GM21528 (cell line): ENCODE results near the gene MYRFL.
A peak's percentile ranks its signal among the peaks of the same experiment; 100 is the strongest.

ENCODE experiments used
- ATAC-seq: cut with Tn5 transposase; IDR thresholded peaks from one replicate; pipeline ENCODE4 v1.9.1; 2021; ENCODE audit warnings: mild to moderate bottlenecking, moderate library complexity; ENCODE audit not compliant: unreplicated experiment, low FRiP score

MYRFL gene

DNA sequence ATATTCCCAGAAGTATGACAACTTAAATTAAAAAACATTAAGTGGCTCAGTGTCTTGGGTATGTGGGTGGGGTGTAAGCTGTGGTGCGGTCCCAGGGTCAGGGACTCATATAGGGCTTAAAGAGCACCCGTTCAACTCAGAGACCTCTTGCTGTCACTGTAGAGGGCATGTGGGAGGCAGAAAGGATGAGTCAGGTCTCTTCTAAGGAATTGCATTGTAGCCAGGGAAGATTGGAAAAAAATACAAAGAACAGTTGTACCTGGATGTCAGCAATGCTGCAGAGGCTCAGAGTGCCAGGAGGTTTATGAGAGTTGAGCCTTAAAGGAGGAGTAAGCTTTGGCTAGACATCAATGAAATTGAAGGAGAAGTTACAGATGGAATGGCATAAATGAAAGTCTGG is 104.1 kb downstream of the MYRFL start:
- ATAC-seq: no peak

DNA sequence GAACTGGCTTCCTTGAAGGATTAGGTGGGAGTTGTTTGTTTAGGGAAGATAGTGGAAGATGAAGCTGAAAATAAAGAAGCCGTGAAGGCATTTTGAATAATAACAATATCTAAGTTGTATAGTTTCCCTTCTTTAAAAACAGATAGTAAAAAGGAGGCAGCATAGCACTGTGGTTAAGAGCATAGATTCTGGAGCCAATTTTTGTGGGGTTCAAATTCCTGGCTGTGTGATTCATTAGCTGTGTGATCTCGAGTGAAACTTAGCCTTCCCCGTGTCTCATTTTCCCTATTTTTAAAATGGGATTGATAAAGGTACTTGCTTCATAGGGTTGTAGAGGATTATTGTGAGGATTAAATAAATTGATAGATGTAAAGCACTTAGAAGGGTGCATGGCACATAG is 104.5 kb downstream of the MYRFL start:
- no peak for ATAC-seq

DNA sequence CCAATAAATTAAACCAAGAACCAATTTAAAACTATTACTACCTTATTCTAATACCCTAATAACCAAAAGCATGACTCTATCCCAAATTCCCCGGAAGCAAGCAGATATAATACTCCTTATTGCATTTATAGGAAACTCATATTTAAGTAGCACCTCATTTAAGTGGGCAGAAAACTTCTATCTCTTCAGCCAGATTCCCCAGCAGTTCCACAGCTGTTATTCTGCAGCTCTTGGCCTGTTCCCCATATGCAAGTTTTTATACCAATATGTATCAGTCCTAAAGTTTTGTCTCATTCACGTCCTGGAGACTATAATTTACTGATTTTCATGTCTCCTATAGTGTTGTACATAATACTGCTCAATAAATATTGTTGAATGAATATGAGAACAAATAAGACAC is 106.5 kb downstream of the MYRFL start:
- no peak for ATAC-seq

DNA sequence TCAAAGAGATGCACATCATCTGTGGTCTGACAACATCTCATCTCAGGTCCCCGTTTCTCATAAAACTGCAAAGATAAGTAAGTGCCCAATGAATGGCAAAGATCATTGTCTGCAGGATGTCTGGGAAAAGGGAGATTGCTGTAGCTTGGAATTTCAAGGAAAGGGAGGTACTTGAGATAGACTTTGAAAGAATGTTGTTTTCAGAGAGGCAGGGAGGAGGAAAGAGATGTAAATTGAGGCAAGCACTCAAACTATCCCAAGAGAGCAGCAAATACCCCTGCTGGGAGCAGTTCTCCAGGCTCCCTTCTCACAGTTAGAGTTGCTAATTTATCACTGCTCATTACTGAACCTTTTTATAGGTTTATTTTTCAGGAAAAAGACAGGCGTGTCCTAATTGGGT is 107.1 kb downstream of the MYRFL start:
- ATAC-seq: no peak

DNA sequence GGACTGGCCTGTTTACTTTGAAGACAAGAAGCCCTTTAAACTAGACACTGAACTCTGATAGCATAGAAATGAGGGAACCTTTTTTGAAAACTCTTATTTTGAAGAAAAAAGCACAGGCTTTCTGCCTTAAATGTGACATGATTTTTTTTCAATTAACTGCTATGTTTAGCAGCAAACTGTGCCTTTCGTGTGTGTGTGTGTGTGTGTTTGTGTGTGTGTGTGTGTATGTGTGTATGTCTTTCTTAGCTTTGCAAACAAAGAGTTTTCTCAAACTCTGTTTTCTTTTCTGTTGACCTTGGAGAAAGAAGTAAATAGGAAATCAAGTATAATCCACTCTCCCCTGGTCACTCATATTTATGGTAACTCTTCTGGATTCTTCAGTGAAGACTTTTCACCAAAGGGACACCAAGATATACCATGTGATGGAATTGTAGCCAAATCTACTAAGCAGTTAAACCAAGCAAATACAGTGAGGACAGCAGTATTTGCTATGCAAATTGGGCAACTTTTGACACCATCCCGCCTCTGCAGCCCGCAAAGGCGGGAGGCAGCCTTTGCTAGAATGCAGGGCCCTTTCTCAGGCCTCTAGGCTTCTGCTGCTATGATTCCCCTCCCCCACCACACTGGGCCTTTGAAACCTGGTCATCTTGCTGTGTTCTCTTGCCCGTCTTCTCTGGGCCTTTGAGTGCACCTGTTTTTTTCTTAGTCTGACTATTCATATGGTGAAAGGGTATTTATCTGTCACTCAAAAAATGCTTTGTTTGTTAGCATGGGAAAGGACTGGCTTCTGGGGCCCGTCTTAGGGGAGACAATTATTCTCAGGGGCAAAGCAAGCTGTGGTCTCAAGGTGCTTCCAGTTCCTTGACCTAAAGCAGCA is 107.9 kb downstream of the MYRFL start:
- peak; percentile 57 for ATAC-seq

DNA sequence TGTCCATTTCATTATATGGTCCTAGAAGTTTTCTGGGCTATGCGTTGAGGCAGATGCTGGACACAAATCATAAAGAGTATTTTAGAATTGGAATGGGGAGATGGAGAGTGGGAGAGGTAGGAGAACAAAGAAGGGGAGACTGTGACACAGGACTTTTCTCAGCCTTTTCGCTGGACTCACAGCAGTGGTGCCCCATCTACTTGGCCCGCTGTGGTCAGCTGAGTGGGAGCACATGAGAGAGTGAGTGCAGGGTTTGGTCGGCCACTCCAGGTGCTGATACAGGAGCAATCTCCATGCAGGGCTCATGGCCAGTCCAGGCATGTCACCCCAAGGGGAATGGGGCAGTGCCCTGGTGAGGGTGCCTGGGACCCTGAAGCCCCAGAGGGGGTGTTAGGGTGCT is 109.0 kb downstream of the MYRFL start:
- ATAC-seq: no peak

DNA sequence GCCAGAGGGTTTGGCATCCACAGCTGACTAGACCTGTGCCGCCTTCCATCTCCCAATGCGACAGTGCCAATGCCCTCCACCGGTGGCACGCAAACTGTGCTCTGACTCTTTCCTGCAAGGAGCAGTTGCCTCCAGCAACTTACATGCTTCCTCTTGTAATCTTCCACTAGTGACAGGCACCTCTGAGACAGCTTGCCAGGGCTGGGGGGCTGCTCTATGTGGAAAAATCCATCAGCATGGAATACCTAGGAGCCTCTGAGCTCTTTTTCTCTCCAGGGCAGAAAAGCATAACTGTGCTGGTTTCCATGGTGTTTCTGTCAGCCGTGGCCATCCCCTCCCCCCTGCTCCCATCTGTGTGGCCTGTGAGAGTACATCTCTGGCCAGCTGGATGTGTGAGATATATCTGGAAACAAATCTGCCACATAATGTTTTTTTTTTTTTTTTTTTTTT is 110.6 kb downstream of the MYRFL start:
- no peak for ATAC-seq

DNA sequence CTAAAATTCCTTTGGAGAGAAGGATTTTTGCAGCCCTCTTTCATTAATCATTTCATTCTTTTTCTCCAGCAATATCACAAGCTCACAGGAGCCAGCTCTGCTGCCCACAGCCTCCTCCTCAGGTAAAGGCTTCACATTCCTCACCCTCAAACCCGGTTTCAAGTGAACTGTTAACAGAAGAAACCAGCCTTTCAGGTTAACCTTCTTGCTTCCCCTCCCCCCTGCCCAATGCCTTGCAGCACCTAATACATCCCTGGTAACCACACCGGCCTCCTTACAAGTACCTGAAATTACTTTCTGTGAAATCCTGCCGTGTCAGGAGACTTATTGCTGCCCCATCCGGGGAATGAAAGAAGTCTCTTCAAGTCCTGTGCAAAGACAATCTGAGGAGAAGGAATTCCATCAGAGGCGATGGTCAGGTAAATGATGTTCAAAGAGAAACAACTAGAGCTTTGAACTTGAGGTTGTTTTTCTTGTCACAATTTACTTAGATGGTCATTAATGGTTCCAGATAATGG is 111.2 kb downstream of the MYRFL start:
- no peak for ATAC-seq

DNA sequence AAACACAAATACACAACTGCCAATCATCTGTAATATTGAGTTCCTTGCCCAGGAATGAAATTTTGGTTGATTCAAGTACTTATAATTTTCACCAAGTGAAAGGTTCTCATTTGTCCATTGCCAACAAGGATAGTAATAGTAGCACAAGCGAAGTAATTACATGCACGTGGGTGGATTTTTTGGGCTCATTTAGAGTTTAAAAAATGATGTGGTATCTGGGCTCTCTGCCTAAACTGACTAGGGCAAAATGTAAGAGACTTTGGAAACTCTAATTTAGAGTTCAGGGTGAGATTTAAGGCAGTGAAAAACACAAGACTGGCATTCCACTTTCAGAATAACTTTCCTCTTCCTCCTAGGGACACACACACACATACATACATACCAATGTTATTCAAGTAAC is 111.7 kb downstream of the MYRFL start:
- ATAC-seq: no peak

DNA sequence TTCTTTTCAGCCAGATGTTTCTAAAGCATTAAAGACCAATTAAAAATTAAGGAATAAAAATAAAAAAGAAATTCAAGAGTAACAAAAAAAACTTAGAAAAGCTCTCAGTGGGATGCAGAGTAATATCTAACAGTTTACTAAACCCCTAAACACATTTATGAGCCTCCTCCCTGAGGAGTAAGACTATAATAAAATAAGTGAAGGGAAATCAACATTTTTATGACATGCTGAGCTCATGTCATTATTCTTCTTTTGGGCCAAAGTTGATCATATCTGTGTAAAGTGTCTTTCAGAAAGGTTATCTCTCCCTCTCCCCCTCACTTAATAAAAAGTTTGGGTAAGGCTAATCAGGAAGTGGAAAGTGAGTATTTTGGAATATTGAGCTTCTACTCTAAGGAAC is 122.1 kb downstream of the MYRFL start:
- no peak for ATAC-seq

DNA sequence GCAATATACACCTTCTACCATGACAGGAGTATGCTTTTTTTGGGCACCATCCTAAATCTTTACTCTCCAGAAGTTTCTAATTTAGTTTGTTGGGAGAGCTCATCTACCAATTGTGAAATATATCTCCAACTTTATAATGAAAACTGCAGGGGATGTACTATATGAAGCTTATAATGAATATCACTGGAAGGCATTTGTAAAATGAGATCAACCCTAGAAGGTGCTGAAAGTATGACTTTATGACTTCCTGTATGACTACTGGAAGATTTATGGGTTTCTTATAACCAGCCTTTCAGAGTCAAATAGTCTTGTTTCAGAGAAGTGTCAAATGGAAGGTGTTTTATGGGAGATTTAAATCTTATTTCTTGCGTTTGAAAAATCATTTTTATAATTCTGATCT is 122.9 kb downstream of the MYRFL start:
- no peak for ATAC-seq

DNA sequence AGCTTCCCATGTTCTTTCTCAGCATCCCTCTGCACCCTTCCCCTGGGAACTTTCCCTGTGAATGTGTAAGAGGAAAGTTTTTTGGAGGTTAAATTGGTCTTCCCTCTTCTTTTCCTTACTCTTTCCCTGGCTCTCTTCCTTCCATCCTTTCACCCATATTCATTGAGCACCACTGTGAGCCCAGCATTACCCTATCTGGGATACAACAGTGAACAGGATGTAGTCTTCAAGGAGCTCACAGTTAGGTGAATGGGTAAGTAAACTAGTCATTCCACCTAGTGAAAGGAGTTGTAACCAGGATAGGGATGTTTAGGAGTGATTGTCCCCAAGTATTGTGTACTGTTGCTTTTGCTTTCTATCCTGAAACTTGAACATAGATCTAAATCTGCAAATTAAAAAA is 123.8 kb downstream of the MYRFL start:
- ATAC-seq: no peak

DNA sequence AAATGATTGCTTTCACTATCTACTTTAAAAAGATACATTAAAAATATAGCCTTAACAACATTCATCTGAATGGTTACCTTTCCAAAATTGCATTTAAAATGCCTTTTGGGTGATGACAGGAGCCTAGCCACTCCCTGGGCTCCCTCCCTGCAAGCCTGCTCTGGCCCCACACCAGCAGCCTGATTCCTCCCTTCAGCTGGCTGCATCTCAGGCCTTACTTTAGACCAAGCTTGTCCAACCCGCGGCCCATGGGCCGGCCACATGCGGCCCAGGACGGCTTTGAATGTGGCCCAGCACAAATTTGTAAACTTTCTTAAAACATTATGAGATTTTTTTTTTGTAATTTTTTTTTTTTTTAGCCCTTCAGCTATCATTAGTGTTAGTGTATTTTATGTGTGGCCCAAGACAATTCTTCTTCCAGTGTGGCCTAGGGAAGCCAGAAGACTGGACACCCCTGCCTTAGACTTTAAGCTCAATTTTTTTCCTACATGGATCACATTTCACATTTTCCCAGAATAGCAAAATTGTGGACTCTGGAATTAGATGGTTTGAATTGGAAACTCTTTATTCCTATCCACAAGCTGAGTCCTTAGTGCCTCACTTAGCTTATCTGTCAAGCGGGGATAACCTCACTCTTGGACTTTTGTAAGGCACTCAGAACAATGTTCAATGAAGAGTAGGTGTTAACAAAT is 124.4 kb downstream of the MYRFL start:
- ATAC-seq: no peak

DNA sequence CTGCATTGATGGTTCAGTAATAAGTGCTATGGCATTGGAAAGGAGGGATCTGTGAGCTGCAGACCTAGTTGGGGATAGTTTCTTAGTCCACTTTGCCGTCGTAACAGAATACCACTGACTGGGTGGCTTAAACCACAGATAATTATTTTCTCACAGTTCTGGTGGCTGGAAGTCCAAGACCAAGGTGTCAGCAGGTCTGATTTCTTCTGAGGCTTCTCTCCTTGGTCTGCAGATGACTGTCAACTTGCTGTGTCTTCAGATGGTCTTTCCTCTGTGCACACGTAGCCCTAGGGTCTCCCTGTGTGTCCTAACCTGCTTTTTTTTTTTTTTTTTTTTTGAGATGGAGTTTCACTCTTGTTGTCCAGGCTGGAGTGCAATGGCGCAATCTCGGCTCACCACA is 126.1 kb downstream of the MYRFL start:
- ATAC-seq: no peak

DNA sequence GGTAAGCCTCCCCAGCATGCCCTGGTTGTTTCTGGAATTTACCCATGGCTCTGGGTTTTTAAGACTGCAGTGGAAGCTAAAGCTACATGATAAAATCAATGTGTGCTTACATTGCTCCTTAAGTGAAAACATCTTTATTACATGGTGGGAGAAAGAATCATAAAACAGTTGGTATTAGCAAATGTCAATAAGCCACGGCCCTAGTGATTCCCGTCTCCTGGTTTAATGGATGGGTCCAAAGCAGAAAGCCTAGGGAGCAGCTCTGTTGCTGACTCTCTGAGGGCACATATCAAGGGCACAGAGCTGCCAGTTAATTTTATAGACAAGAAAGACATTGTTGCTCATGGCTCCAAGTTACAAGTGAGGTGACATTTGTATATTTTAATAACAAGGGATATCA is 127.9 kb downstream of the MYRFL start:
- no peak for ATAC-seq

DNA sequence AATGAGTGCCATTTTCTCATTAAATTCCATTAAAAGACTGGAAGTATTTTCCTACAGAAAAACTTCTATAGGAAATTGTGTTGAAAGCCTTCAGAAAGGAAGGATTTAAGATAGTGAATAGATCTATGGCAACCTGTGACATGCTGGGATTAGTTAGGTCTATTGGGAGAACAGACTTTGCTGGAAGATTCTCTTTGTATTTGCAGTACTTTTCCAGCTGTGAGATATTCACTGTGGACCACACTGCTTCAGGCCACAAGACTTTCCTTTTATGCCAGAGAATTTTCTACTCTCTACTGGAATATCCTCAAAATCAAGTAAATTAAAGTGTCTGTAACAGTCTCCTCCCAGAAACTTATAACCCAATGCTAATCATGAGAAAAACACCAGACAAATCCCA is 136.2 kb downstream of the MYRFL start:
- no peak for ATAC-seq

DNA sequence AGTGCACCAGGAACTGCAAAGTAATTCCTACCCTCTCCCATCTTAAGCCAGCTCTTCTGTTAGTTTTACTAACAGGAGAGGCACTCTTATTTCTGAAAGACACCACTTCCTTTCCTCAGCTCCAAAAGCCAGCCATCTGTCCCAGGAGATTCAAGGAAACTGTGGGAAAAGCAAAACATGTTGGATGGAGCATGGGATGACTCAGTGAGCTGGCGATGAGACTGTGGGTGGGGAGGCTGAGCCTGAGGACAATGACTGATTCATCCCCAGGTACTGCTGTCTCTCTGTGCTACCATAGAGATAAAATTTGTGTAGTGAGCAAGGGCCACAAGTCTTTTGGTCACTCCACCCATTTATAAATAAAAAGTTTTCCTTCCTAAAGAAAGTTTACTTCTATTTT is 141.4 kb downstream of the MYRFL start:
- ATAC-seq: no peak

DNA sequence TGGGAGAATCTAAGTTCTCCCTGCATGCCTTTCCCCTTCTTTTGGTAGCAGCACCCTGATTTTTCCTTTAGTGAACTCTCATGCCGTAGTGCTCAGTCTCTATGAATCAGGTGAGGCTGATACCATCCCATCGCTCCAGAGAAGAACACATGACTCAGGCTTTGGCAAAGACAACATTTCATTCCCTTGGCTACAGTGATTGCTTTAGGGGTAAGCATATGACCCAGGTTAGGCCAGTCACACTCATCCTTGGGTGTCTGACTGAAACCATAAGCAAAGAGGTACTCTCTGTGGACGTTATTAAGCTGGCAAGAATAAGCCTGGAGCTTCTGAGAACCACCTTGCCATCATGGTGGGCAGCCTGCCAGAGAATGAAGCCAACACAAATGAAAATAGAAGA is 141.8 kb downstream of the MYRFL start:
- ATAC-seq: no peak

DNA sequence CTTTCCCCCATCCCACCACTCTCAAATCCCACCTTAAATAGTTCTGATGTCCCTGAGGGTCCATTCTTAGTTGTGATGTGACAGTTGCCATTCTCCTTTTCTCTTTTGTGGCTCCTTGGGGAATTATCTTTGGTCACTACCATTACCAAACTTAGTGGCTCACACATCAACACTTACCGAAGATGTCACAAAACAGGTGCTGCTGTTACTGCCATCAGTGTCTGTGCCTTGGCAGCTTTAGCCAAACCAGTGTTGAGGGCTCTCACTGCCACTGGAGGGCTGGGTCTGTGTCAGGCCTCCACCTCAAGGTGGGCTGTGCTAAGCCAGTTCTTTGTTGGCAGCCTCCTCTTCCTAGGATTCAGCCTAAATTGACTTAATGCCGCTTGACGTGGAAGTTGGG is 144.0 kb downstream of the MYRFL start:
- no peak for ATAC-seq

DNA sequence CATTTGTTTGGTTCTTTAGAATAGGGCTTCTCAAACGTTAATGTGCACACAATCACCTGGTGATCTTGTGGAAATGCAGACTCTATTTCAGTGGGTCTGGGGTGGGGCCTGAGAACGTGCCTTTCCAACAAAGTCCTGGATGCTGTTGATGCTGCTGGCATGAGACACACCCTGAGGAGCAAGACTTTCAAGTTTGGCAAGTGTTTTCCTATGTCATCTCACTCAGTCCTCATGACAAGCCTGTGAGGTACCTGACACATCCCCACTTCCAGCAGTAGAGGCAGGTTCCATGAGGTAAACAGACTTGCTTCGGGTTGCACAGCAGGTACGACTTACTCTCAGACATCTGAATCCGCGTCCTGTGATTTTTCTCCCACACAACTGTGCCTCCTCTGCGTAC is 147.1 kb downstream of the MYRFL start:
- ATAC-seq: no peak

DNA sequence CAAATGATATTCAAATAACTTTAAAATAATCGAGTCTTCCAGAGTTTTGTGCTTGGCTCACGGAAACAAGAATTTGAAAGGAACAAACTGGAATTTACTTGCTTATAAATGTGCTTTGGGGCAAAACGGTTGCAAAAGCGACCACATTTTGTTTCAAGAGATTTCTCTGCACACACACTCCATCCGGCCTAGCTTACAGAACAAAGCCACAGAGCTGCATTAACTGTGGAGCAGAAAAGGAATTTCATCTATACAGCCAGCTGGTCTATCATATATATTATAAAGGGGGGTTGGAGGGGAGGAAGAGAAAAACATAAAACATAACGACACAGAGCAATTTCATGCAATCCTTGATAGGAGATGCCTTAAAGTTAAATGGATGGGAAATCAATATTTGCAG is 153.0 kb downstream of the MYRFL start:
- ATAC-seq: no peak
